Esophagus squamous epithelium (tissue), 4 donors: ENCODE measurements around the gene NOC4L.

Experiments
- POLR2A ChIP-seq, 4 donors: fragments of 450-650 bp; IDR thresholded peaks; one replicate each; pipeline ENCODE4 v1.6.1; 2017; ENCODE audit warnings: antibody characterized with exemption in 4 of 4, mild to moderate bottlenecking in 4 of 4, moderate library complexity in 3 of 4
- TF ChIP-seq, protein P1 (sequence below), 6 experiments: fragments of 450-650 bp in 4 of 6; fragments of 200-600 bp in 2 of 6; sonication (generic) in 2 of 6; IDR thresholded peaks; one replicate each; pipeline ENCODE4 v1.5.1; 2016 to 2019; ENCODE audit warnings: antibody characterized with exemption in 6 of 6, mild to moderate bottlenecking in 4 of 6, moderate library complexity in 4 of 6

- TF ChIP-seq, protein P1, sequence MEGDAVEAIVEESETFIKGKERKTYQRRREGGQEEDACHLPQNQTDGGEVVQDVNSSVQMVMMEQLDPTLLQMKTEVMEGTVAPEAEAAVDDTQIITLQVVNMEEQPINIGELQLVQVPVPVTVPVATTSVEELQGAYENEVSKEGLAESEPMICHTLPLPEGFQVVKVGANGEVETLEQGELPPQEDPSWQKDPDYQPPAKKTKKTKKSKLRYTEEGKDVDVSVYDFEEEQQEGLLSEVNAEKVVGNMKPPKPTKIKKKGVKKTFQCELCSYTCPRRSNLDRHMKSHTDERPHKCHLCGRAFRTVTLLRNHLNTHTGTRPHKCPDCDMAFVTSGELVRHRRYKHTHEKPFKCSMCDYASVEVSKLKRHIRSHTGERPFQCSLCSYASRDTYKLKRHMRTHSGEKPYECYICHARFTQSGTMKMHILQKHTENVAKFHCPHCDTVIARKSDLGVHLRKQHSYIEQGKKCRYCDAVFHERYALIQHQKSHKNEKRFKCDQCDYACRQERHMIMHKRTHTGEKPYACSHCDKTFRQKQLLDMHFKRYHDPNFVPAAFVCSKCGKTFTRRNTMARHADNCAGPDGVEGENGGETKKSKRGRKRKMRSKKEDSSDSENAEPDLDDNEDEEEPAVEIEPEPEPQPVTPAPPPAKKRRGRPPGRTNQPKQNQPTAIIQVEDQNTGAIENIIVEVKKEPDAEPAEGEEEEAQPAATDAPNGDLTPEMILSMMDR (IDR thresholded peaks at IDR 0.05): no peak
- TF ChIP-seq POLR2A (IDR thresholded peaks at IDR 0.05): no peak
Measured at GRCh38 chr12:132170094-132170636, 25.9 kb downstream of the NOC4L start.
